AG04449 (cell line): Measurements from ENCODE around the gene CNKSR3.

Experiments used
- CTCF ChIA-PET: fragments of 350-600 bp; formaldehyde crosslinking; extraction: SDS; loops from one replicate; lab custom pipeline; 2021; ENCODE audit warnings: antibody characterized with exemption; lab: Yijun Ruan, JAX
- POLR2A ChIA-PET: fragments of 400-600, 350-600 bp; formaldehyde crosslinking; extraction: SDS; loops from one replicate; lab custom pipeline; 2020; ENCODE audit warnings: antibody characterized with exemption, inconsistent platforms; lab: Yijun Ruan, JAX
- DNase-seq: peaks from one replicate; pipeline ENCODE4 v3.0.0-alpha.2; 2010; ENCODE audit warnings: low read depth, low spot score
- H3K4me3 ChIP-seq: 2 replicates; pipeline ENCODE4 v1.5.1; 2011; ENCODE audit warnings: low read depth, mild to moderate bottlenecking, control low read depth, low read length
- TF ChIP-seq, protein P1 (sequence below): IDR thresholded peaks from one replicate; pipeline ENCODE4 v1.5.1; 2011; ENCODE audit warnings: mild to moderate bottlenecking, moderate library complexity, low read length, control low read depth, inconsistent platforms; ENCODE audit not compliant: insufficient read depth; ENCODE audit errors: missing control alignments

Gene CNKSR3

DNA sequence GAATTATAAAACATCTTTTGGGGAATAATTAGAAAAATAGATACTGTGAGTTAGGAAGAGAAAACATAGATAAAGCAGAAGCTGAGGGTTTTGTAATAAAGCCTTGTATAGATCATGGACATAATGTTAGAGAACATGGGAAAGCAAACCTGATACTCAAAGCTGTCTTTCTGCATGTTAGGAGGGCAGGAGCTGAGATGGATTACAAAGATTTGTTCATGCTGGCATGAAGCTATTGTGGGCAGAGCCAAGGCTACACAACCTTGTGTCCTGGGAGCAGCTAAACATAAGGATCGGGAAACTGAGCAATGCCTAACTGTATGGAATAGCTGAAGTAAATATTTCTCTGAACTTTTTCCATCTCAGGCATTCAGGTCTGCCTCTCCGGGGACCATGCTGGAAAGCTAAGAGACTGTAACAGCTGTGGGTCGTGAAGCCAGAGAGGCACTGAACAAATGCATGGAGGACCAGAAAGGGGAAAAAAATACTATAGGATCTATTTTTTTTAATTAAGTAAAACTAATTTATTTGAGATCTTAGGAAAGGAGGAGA is 28.2 kb upstream of the CNKSR3 start:
- no peak for DNase-seq
- ChIA-PET CTCF (interaction anchor here (0.8 kb wide), 1 partner anchor 38 kb away, joined by 3 read pairs; no protein-coding TSS in a partner anchor), POLR2A (no interaction called here)

DNA sequence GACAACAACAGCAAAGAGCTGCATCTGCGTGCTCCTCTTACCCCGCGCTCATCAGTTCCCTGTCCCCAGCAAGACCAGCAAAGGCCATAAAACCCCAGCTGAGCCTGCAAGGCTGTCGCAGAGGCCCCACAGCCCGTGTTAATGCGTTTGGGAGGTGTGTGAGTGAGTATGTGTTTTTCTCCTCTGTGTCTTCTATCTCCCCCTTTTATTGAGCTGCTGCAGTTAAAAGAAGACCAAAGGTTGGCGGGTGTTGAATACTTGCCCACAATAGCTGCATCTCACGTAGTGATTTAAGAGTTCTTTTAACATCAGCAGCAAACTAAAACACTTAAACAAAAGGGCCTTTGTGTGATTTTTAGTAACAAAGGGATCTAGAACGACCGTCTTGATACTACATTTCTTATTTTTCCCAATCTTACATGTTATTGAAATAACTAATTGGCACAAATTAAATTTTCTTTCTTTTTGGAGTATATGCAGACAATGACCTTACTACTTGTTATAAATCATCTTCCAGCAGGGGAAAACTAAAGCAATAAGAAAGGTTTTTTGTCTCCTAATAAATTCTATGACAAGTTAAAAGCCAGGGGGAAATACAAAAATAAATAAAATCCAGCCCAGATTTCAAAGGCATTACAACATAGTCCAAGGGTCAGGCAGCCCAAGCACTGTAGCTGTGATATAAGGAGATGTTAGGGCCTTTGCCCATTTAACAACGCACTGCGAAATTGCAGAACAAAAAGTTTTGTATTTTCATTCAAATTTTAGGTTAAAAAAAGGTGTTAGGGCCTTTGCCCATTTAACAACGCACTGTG is 27.2 kb upstream of the CNKSR3 start:
- CTCF ChIA-PET, result interaction anchor here (1.6 kb wide), 1 partner anchor 9 kb away, joined by 4 read pairs; no protein-coding TSS in a partner anchor

More for the DNA sequence above, 28.2 kb upstream of the CNKSR3 start:
- TF ChIP-seq, protein P1, sequence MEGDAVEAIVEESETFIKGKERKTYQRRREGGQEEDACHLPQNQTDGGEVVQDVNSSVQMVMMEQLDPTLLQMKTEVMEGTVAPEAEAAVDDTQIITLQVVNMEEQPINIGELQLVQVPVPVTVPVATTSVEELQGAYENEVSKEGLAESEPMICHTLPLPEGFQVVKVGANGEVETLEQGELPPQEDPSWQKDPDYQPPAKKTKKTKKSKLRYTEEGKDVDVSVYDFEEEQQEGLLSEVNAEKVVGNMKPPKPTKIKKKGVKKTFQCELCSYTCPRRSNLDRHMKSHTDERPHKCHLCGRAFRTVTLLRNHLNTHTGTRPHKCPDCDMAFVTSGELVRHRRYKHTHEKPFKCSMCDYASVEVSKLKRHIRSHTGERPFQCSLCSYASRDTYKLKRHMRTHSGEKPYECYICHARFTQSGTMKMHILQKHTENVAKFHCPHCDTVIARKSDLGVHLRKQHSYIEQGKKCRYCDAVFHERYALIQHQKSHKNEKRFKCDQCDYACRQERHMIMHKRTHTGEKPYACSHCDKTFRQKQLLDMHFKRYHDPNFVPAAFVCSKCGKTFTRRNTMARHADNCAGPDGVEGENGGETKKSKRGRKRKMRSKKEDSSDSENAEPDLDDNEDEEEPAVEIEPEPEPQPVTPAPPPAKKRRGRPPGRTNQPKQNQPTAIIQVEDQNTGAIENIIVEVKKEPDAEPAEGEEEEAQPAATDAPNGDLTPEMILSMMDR, result no peak
- H3K4me3 ChIP-seq, result no peak overlapping the region

DNA sequence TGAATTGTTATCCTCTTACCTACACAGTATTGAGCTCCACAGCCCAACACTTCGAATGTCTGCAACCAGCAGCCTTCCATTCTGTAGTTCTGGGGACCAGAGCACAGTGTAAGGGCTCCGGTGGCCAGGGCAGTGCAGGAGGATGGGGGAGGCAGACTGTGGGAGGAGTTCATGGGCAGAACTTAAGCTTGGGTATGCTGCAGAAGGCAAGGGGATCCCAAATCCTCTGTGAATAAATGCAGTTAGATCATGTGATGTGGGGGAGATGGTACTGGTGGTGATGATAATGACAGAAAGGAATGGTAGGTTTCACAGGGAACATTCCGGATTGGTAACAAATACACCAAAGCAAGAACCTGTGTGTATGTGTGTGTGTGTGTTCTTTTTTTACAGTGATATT is 26.5 kb upstream of the CNKSR3 start:
- POLR2A ChIA-PET, result no interaction called here
- H3K4me3 ChIP-seq, result no peak overlapping the region
- TF ChIP-seq, protein P1, result no peak
- CTCF ChIA-PET, result interaction anchor here (1.6 kb wide), 1 partner anchor 10 kb away, joined by 4 read pairs; no protein-coding TSS in a partner anchor
- DNase-seq, result no peak

More for the DNA sequence above, 27.2 kb upstream of the CNKSR3 start:
- H3K4me3 ChIP-seq, result no peak overlapping the region
- POLR2A ChIA-PET, result no interaction called here
- no peak for DNase-seq
- TF ChIP-seq, protein P1, result no peak

DNA sequence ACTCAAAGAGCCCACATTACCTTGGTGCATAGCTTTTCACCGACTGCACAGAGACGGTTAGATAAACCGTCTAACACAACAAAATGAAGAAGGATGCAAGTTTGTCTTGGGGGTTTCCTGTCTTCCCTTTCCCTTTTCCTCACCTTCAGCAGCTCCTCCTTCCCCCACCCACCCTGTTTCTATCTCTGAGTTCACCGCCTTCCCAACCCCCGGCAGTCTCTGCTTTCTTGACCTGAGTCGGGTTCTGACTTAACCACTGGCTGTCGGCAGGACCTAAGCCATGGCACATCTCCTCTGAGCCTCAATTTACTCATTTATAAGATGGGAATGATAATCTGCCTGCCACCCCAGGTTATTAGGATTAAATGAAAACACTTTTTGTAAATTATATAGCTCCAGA is 25.8 kb upstream of the CNKSR3 start:
- no peak for DNase-seq
- H3K4me3 ChIP-seq, result no peak overlapping the region
- CTCF ChIA-PET, result interaction anchor here (1.6 kb wide), 1 partner anchor 10 kb away, joined by 4 read pairs; no protein-coding TSS in a partner anchor
- POLR2A ChIA-PET, result interaction anchor here (1.1 kb wide), 1 partner anchor 1326 kb away, joined by 3 read pairs; no protein-coding TSS in a partner anchor
- TF ChIP-seq, protein P1, result no peak

DNA sequence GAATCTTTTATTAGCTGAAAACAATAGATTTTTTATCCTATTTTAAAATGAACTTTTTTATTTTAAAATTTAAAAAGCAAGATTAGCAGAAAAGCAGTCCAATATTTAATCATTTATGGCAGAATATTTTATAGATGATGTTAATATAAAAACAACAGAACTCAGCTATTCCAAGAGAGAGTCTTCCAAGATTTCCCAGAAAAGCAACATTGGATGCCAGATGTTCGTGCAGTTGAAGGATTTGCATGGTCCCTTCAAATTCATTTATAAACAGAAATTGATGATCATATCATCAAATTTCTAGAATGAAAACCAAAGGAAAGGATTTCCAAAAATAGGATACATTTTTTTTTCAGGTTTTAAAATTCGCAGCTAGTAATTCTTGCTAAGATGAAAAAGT is 25.4 kb upstream of the CNKSR3 start:
- no peak for DNase-seq
- CTCF ChIA-PET, result interaction anchor here (1.1 to 1.6 kb wide), 2 partner anchors 10 to 11 kb away, joined by 3 to 4 read pairs; no protein-coding TSS in a partner anchor
- no peak overlapping the region for H3K4me3 ChIP-seq
- POLR2A ChIA-PET, result interaction anchor here (1.1 kb wide), 1 partner anchor 1325 kb away, joined by 3 read pairs; no protein-coding TSS in a partner anchor
- TF ChIP-seq, protein P1, result no peak

DNA sequence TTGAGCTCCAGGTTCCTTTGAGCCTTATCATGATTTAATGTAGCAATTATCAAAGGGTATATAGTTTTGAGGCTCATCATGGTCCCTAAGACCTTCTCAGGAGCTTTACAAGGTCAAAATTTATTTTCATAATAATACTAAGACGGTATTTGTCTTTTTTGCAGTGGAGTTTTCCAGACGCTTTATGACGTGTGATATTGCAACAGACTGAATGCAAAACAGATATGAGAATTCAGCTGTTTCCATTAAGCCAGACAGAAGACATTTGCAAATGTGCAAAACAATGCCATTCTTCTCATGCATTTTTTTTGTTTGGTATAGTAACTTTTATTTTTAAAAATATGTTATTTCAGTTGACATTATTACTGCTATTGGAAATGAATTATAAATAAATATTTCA is 24.7 kb upstream of the CNKSR3 start:
- POLR2A ChIA-PET, result interaction anchor here (0.5 kb wide), 1 partner anchor 25 kb away, joined by 3 read pairs; the partner anchor contains the start of gene CNKSR3
- CTCF ChIA-PET, result interaction anchor here (1.1 kb wide), 1 partner anchor 9 kb away, joined by 3 read pairs; no protein-coding TSS in a partner anchor
- no peak for DNase-seq
- TF ChIP-seq, protein P1, result no peak
- no peak overlapping the region for H3K4me3 ChIP-seq
